ENCODE data around the gene ZC2HC1C.

DNA sequence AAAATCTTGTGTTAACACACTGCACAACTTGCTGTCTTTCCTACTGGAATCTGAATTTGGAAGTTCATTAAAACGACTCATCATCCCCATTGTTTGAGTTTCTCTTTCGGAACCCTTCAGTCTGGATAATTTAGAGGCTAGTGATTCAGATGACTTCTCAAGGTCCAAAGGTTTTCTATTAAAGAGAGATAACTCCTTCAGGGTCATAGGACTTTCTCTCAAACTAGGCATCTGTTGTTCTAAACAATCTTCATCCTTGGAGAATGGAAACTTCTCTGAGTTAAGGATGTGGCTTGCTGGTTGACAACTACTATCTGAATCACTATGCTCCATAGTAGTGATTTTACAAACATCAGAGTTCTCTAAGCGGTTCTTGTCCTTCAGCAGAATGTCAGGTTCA is 22.5 kb upstream of the ZC2HC1C start:
- TF ChIP-seq SP1 (IDR thresholded peaks at IDR 0.05) = no peak
- TF ChIP-seq ELF4 (IDR thresholded peaks at IDR 0.05) = no peak
- no peak for TF ChIP-seq CTBP1 (IDR thresholded peaks at IDR 0.05; ENCODE audit: borderline replicate concordance)
- no peak for TF ChIP-seq LEF1 (IDR thresholded peaks at IDR 0.05; ENCODE audit: borderline replicate concordance)
- TF ChIP-seq TARDBP (IDR thresholded peaks at IDR 0.05) = no peak
- TF ChIP-seq BHLHE40 (IDR thresholded peaks at IDR 0.05; ENCODE audit: borderline replicate concordance) = no peak
- no peak for TF ChIP-seq FOXA1 (IDR thresholded peaks at IDR 0.05)

All from HEK293T (cell line).